ENCODE results near the gene KCNIP3. TPM values are rescaled to one million over a fixed set of nuclear protein-coding genes. Genes with fewer than 3 reads are reported as not detected.

The KCNIP3 gene
- polyA plus RNA-seq, 1 of the 3 experiments (the other 2 are of a cell fraction), result 0.97 TPM

- Histone ChIP-seq H3K4me2 (no peak overlapping the region), H3K27me3 (ENCODE audit: insufficient read depth) (no peaks in the 10 kb centered on the region), H3F3A (replicated peaks; ENCODE audit: insufficient read depth) (no peaks in the 10 kb centered on the region), H3K9ac (no peak overlapping the region), H3K9me2 (no peaks in the 10 kb centered on the region), H3K79me2 (ENCODE audit: insufficient read depth) (no peaks in the 10 kb centered on the region), H3K27ac (ENCODE audit: low read depth in 2 of 2, low read length in 1 of 2) (no peak overlapping the region), H3K36me3 (replicated peaks in 1 of 2; ENCODE audit: control insufficient read depth in 1 of 2, insufficient read depth in 2 of 2, low read length in 1 of 2) (no peaks in the 10 kb centered on the region), H3K9me3 (no peaks in the 10 kb centered on the region), H4K20me1 (ENCODE audit: insufficient read depth) (no peaks in the 10 kb centered on the region), H2AFZ (ENCODE audit: low read depth) (no peak overlapping the region), H3K4me1 (ENCODE audit: control insufficient read depth in 1 of 2, insufficient read depth in 2 of 2, low read depth in 1 of 2, low read length in 1 of 2) (no peaks in the 10 kb centered on the region; a peak in 1 of 4 replicates), H3K4me3 (ENCODE audit: low read depth in 2 of 2, low read length in 1 of 2) (no peak overlapping the region)
- no peak for DNase-seq
- ChIA-PET CTCF (interaction anchor here (0.5 to 5.6 kb wide), 4 partner anchors 13 to 100 kb away, joined by 3 to 40 read pairs (median 6); no protein-coding TSS in a partner anchor), POLR2A (no interaction called here)
- TF ChIP-seq EZH2phosphoT487 (IDR thresholded peaks at IDR 0.05; ENCODE audit: borderline replicate concordance, low read depth) (no peak), MXI1 (IDR thresholded peaks at IDR 0.05; ENCODE audit: low read depth, low read length) (no peak), RCOR1 (IDR thresholded peaks at IDR 0.05; ENCODE audit: low read length) (no peak), MAX (IDR thresholded peaks at IDR 0.05; ENCODE audit: low read depth) (no peak), EP300 (IDR thresholded peaks at IDR 0.05; ENCODE audit: borderline replicate concordance in 1 of 2, low read depth in 1 of 2, low read length in 1 of 2) (no peak), USF2 (IDR thresholded peaks at IDR 0.05; ENCODE audit: borderline replicate concordance, low read depth, low read length) (no peak), CHD2 (IDR thresholded peaks at IDR 0.05; ENCODE audit: low read length, partially characterized antibody) (no peak), RFX5 (IDR thresholded peaks at IDR 0.05; ENCODE audit: low read length) (no peak), FOXJ3 (CRISPR knock-in tag; IDR thresholded peaks at IDR 0.05) (no peak), NFIC (IDR thresholded peaks at IDR 0.05; ENCODE audit: borderline replicate concordance) (no peak)
- TF ChIP-seq, protein P1, sequence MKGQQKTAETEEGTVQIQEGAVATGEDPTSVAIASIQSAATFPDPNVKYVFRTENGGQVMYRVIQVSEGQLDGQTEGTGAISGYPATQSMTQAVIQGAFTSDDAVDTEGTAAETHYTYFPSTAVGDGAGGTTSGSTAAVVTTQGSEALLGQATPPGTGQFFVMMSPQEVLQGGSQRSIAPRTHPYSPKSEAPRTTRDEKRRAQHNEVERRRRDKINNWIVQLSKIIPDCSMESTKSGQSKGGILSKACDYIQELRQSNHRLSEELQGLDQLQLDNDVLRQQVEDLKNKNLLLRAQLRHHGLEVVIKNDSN (IDR thresholded peaks at IDR 0.05; ENCODE audit: borderline replicate concordance, low read depth), result no peak
- 80% methylated on average over 10 of the region's 10 CpGs for WGBS (ENCODE audit: low lambda C conversion rate)
Observed at GRCh38 chr2:95331606-95332005, 34.5 kb downstream of the KCNIP3 start.

DNA sequence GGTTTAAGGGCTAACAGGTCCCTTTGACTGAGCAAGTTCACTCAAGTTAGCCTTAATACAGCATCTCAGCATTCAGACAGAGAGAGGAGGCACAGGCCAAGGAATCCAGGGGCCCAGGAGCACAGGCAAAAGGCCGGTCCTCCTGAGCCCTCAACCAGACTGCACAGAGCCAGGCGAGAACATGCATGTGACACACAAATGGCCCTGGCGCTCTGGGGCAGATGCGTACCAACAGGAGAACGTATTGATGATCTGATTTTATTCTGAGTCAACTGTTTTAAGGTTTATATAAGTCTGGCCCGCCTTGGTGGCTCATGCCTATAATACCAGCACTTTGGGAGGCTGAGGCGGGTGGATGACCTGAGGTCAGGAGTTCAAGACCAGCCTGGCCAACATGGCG, 34.9 kb downstream of the KCNIP3 start:
- H3K27ac ChIP-seq (ENCODE audit: low read depth in 2 of 2, low read length in 1 of 2), result no peak overlapping the region
- no peaks in the 10 kb centered on the region for H3K9me3 ChIP-seq
- H3K36me3 ChIP-seq (replicated peaks in 1 of 2; ENCODE audit: control insufficient read depth in 1 of 2, insufficient read depth in 2 of 2, low read length in 1 of 2), result no peaks in the 10 kb centered on the region
- H3K27me3 ChIP-seq (ENCODE audit: insufficient read depth), result no peaks in the 10 kb centered on the region
- H2AFZ ChIP-seq (ENCODE audit: low read depth), result no peak overlapping the region
- TF ChIP-seq, protein P1 (IDR thresholded peaks at IDR 0.05; ENCODE audit: borderline replicate concordance, low read depth), result no peak
- no peak for TF ChIP-seq PBX3 (IDR thresholded peaks at IDR 0.05)
- no peak for TF ChIP-seq RFX5 (IDR thresholded peaks at IDR 0.05; ENCODE audit: low read length)
- TF ChIP-seq MAX (IDR thresholded peaks at IDR 0.05; ENCODE audit: low read depth), result no peak
- TF ChIP-seq SIN3A (IDR thresholded peaks at IDR 0.05; ENCODE audit: borderline replicate concordance, low read depth, low read length), result no peak
- TF ChIP-seq RXRA (IDR thresholded peaks at IDR 0.05; ENCODE audit: borderline replicate concordance, low read depth), result no peak
- TF ChIP-seq, protein P2, sequence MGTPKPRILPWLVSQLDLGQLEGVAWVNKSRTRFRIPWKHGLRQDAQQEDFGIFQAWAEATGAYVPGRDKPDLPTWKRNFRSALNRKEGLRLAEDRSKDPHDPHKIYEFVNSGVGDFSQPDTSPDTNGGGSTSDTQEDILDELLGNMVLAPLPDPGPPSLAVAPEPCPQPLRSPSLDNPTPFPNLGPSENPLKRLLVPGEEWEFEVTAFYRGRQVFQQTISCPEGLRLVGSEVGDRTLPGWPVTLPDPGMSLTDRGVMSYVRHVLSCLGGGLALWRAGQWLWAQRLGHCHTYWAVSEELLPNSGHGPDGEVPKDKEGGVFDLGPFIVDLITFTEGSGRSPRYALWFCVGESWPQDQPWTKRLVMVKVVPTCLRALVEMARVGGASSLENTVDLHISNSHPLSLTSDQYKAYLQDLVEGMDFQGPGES (IDR thresholded peaks at IDR 0.05; ENCODE audit: low read depth, low read length), result no peak
- TF ChIP-seq MEF2A (IDR thresholded peaks at IDR 0.05; ENCODE audit: borderline replicate concordance, low read depth), result no peak
- H3K4me3 ChIP-seq (ENCODE audit: low read depth in 2 of 2, low read length in 1 of 2), result no peak overlapping the region
- 79% methylated on average over 8 of the region's 8 CpGs for WGBS (ENCODE audit: low lambda C conversion rate)
- H4K20me1 ChIP-seq (ENCODE audit: insufficient read depth), result no peaks in the 10 kb centered on the region
- H3K9me2 ChIP-seq, result no peaks in the 10 kb centered on the region
- ChIA-PET CTCF (interaction anchor here (0.5 to 5.6 kb wide), 4 partner anchors 13 to 101 kb away, joined by 3 to 40 read pairs (median 6); no protein-coding TSS in a partner anchor), POLR2A (no interaction called here)
- no peaks in the 10 kb centered on the region for H3F3A ChIP-seq (replicated peaks; ENCODE audit: insufficient read depth)
- H3K4me1 ChIP-seq (ENCODE audit: control insufficient read depth in 1 of 2, insufficient read depth in 2 of 2, low read depth in 1 of 2, low read length in 1 of 2), result no peaks in the 10 kb centered on the region; a peak in 1 of 4 replicates
- no peak overlapping the region for H3K9ac ChIP-seq
- DNase-seq, result no peak
- no peak overlapping the region for H3K4me2 ChIP-seq
- H3K79me2 ChIP-seq (ENCODE audit: insufficient read depth), result no peaks in the 10 kb centered on the region
